GM19438 (cell line): ENCODE results near the gene STAT1.
A peak's percentile ranks its signal among the peaks of the same experiment; 100 is the strongest.
"Not testable (repeated sequence)": the region's sequence is repeated elsewhere in the genome, so short reads cannot be mapped to it uniquely, and the experiment has no call there.

Source experiments
- ATAC-seq: cut with Tn5 transposase; IDR thresholded peaks from one replicate; pipeline ENCODE4 v1.9.1; 2021; ENCODE audit warnings: low read depth; ENCODE audit not compliant: unreplicated experiment

STAT1 gene

GRCh38 chr2:190965580-190966222 lies 48.3 kb downstream of the STAT1 start:
- ATAC-seq, result no peak

- ATAC-seq, result no peak
Measured at GRCh38 chr2:190964170-190964795, 49.7 kb downstream of the STAT1 start.

GRCh38 chr2:190963088-190963487 lies 50.9 kb downstream of the STAT1 start:
- no peak for ATAC-seq

GRCh38 chr2:190961918-190962487 lies 52.0 kb downstream of the STAT1 start:
- ATAC-seq, result no peak

- ATAC-seq, result not testable (repeated sequence)
Measured at GRCh38 chr2:190961117-190961516, 52.9 kb downstream of the STAT1 start.

- ATAC-seq, result no peak
Measured at GRCh38 chr2:190959911-190960788, 53.8 kb downstream of the STAT1 start.

GRCh38 chr2:190953257-190953656 lies 60.7 kb downstream of the STAT1 start:
- ATAC-seq, result no peak

- ATAC-seq, result no peak
Measured at GRCh38 chr2:190950566-190950991, 63.4 kb downstream of the STAT1 start.

GRCh38 chr2:190948671-190949070 lies 65.3 kb downstream of the STAT1 start:
- no peak for ATAC-seq

- peak; percentile 48 for ATAC-seq
Measured at GRCh38 chr2:190947711-190948251, 66.2 kb downstream of the STAT1 start.

- ATAC-seq, result no peak
Measured at GRCh38 chr2:190947141-190947540, 66.8 kb downstream of the STAT1 start.

GRCh38 chr2:190943706-190944105 lies 70.3 kb downstream of the STAT1 start:
- ATAC-seq, result no peak

- ATAC-seq, result no peak
Measured at GRCh38 chr2:190942697-190943096, 71.3 kb downstream of the STAT1 start.

- no peak for ATAC-seq
Measured at GRCh38 chr2:190941571-190941970, 72.4 kb downstream of the STAT1 start.

- ATAC-seq, result no peak
Measured at GRCh38 chr2:190940454-190940853, 73.5 kb downstream of the STAT1 start.

GRCh38 chr2:190938771-190939335 lies 75.1 kb downstream of the STAT1 start:
- no peak for ATAC-seq

- ATAC-seq, result no peak
Measured at GRCh38 chr2:190935054-190935453, 78.9 kb downstream of the STAT1 start.

GRCh38 chr2:190933361-190933760 lies 80.6 kb downstream of the STAT1 start:
- no peak for ATAC-seq

GRCh38 chr2:190932514-190932913 lies 81.5 kb downstream of the STAT1 start:
- ATAC-seq, result no peak

GRCh38 chr2:190930411-190930810 lies 83.6 kb downstream of the STAT1 start:
- ATAC-seq, result no peak
